GDM1 (cell line): ENCODE results near the gene FZD8.

Experiments used
- DNase-seq: peaks from one replicate; lab custom pipeline; 2025; lab: John Stamatoyannopoulos, UW

FZD8 gene

DNA sequence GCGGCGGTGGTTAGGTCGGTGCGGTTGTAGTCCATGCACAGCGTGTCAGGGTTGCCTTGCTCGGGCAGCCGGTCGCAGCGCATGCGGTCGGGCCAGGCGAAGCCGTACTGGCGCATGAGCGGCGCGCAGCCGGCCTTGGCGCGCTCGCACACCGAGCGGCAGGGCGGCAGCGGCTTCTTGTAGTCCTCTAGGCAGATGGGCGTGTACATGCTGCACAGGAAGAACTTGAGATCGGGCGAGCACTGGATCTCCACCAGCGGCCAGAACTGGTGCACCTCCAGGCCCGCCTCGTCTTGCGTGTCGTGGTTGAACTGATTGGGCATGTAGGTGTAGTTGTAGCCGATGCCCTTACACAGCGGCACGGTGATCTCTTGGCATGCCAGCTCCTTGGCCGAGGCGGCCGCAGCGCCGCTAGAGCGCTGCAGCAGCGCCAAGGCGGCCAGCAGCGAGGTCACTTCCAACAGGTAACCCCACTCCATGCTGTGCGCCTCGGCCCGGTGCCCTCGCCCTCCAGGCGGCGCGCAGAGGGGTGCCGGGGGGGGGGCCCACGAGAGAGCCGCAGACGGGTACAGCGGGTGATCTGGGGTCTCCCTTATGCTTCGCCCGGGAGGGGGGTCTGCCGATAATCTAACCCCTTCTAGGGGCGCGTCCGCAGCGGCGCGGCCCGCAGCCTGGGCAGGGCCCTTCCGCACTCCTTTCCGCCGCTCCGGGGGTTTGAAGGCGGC is 983 bp downstream of the FZD8 start:
- peak; percentile 28 for DNase-seq

DNA sequence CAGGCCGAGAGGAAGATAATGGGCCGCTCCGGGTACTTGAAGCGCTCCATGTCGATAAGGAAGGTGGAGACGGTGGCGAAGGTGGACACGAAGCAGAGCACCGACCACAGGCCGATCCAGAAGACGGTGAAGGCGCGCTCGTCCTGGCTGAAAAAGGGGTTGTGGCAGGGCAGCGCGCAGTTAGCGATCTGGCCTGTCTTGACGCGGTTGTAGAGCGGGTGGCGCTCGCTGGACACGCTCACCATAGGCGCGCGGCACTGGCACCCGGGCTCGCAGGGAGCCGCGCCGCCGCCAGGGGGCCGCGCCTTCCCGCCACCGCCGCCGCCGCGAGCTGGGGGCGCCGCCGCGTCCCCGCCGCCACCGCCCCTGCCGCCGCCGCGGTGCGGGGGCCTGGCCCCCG is 1.6 kb downstream of the FZD8 start:
- DNase-seq, result peak; percentile 19

DNA sequence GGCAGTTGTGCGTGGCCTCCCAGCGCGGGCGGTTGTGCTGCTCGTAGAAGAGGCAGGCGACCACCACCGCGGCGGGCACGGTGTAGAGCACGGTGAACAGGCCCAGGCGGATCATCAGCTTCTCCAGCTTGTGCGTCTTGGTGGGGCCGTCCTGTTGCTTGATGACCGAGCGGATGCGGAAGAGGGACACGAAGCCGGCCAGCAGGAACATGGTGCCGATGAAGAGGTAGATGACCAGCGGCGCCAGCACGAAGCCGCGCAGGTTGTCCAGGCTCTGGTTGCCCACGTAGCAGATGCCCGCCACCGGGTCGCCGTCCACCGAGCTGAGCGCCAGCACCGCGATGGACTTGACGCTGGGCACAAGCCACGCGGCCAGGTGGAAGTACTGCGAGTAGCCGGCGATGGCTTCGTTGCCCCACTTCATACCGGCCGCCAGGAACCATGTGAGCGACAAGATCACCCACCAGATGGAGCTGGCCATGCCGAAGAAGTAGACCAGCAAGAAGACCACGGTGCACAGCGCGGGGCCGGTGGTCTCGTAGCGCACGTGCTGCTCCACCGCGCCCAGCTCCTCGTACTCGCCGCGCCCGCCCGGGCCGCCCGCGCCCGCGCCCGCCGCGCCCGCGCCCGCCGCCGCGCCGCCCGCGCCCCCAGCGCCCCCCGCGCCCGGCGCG is 2.2 kb downstream of the FZD8 start:
- DNase-seq, result no peak

DNA sequence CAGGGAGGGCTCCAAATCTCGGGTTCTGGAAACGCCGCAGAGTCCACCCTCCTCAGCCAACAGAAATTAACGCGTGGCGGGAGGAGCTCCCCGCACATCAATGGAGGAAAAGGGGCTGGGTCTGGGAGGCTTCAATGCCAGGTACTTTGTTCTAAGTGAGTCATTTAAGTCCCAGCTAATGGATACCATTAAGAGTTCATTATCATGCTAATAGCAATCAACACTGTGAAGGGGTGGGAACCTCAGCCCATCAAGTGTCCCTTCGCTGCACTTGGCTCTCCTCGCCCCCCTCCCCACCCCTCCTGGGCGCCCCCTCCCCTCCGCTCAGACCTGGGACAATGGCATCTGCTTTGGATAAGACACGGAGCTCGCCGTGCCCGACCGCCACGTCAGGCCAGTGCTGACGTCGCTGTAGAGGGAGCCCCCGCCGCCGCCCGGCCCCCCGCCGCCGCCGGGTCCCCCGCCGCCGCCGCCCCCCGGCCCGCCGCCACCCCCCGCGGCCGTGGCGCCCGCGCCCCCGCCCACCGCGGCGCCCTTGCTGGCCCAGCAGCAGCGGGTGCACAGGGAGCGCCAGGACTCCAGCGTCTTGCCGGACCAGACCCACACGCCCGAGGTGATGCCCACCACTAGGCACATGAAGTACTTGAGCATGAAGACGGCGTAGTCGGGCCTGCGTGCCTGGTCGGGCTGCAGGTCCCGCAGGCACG is 2.9 kb downstream of the FZD8 start:
- DNase-seq, result no peak

DNA sequence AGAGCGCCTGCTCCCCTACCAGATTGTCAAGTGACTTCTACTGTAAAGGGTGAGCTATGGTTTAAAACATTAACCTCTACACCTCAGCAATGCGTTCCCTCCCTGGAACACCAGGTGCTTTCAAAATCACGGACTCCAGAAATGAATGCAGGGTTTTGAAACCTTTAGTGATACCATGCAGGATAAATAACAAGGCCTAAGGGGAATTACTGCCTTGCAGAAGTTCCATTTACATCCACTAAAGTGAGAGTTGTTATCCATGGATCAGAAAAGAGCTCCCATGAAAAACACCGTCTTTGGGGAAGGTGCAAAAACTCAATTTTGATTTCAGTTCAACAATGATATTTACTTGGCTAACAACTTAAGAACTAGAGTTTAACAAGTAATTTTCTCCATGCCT is 4.0 kb downstream of the FZD8 start:
- no peak for DNase-seq

DNA sequence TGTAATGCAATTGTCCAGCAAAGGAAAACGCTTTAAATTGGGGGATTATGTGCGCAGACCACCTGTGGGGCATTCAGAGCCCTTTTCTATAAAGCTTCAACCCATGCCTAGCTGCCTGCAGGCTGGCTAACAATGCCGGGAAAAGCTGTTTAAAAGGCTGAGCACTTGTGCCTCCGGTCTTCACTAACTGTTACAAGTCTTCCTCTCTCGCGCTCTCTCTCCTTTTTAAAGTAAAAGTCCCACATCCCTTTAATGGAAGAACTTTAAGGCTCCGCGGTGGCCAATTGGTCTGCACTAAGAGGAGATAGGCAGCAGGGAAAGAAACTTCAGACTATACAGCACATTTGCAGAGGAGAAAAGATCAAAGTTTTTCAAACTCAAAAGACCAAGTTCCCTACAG is 4.6 kb downstream of the FZD8 start:
- DNase-seq, result no peak

- no peak for DNase-seq
Observed at GRCh38 chr10:35636956-35637355, 5.1 kb downstream of the FZD8 start.

GRCh38 chr10:35635576-35635975 is 6.5 kb downstream of the FZD8 start:
- DNase-seq, result peak; percentile 32

DNA sequence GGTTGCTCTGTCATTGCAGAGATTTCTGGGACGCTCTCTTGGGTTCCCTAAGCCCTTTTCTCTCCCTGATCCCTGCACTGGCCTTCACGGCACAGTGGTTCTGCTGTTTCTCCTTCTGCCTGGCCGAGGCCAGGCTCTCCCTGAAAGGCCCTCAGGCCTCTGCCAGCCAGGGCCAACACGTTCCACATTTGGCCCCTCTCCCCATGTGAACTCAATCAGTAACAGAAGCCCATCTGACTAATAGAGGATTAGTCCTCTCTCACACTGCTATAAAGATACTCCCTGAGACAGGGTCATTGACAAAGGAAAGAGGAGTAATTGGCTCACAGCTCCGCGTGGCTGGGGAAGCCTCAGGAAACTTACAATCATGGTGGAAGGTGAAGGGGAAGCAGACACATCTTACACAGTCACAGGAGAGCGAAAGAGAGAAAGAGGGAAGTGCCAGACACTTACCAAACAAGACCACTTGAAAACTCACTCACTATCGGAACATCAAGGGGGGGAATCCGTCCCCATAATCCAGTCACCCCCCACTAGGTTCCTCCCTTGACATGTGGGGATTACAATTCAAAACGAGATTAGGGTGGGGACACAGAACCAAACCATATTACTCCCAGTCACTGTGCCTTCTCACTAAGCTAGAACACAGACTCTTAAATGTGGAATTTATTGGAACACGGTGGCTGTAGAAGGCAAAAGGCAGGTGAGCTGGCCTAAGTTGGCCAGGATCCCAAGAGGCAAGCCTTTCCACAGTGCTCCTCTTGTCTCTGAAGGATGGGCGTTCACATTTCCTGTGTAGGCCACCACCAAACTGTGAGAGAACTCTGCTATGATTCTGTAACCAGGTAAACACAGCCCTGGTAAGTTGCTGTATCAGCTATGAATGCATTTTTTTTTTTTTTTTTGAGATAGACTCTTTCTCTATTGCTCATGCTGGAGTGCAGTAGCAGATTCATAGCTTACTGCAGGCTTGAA is 8.8 kb downstream of the FZD8 start:
- DNase-seq, result no peak

DNA sequence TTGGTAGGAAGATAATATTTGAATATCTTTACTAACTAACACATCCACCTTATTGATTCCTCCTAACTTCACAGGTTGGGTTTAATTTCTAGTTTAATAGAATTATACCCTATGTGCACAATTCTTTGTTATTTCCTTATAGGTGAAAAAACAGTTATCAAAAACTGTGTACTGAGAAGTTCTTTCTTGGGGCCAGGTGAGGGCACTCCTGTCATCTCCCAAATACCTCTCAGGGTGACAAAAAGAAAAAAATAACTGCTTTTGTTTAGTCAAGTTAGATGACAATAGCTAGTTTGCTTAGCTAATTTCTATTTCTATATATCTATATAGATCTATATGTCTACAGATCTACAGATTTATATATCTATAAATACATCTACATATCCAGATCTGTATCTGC is 10.1 kb downstream of the FZD8 start:
- no peak for DNase-seq

GRCh38 chr10:35631404-35631803 is 10.7 kb downstream of the FZD8 start:
- DNase-seq, result no peak

DNA sequence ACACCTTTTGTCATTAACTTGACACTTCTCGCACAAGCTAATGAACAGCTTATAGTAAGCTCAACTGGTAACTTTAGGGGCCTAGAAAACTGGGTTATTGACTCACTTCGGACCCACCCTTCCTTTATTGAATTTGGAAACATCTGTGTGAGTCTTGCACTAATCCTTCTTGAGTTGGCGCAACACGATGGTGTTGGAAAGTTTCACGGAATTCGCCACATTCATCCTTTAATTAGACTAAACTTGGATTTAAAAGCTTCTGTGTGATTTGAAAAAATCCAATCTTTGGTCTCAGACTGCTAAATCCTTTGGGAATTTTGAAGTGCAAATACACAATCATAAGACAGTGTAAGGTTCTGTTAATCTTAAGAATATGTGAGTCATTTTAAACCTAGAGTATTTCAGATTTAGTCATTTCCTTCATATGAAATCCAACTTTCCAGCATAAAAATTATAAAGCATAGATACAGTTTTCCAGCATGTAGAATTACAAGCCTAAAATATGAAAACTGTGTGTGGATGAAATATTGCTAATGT is 15.1 kb downstream of the FZD8 start:
- DNase-seq, result no peak

DNA sequence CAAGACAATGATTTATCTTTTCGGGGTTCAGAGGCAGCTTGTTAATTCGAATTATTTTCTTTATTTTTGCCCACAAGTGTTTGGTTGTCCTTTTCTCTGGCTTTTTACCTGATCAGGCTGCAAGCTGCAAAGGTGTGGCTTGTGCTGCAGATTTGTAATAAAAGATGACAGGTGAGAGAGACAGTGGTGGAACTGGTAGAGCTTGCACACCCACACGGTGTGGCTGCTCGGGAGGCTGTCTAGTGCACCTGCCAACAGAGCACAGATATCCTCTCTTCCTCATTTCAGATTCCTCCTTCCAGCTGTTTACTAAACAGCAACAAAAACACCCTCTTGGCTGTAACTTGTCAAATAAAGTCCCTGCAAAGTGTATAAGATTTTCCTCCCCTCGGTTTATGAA is 27.8 kb downstream of the FZD8 start:
- DNase-seq, result no peak

- peak; percentile 3 for DNase-seq
Observed at GRCh38 chr10:35613597-35614226, 28.4 kb downstream of the FZD8 start.

DNA sequence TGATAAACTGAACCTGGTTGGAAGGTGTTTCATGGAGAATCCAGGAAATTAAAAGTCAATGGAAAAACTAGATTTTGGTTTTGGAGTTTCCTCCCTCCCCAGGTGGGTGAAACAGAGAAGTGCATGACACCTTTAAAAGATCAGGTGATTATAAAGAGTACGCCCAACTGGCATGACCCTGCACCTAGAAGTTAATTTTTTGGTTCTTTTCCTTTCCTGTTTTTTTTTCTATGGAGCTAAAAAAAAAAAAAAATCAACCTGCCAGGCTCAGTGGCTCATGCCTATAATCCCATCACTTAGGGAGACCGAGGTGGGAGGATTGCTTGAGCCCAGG is 29.0 kb downstream of the FZD8 start:
- no peak for DNase-seq

- DNase-seq, result no peak
Observed at GRCh38 chr10:35612385-35613106, 29.6 kb downstream of the FZD8 start.

DNA sequence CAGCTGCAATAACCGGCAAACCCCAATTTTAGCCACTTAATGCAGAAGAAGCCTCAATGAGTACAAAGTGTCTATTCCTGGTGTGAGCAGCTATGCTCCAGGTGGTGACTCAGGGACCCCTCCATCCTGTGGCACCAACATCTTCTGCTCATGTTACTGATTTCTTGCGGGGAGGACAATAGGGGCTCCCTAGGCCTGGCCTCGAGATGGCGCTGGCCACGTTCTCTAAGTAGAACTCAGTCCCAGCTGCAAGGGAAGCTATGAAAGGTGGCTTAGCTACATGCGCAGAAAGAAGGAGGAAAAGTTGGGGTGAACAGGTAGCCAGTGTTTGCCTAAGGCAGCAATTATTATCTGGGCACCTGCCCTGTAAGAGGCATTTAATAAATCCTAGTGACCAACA is 30.3 kb downstream of the FZD8 start:
- no peak for DNase-seq

- DNase-seq, result no peak
Observed at GRCh38 chr10:35608328-35608672, 33.8 kb downstream of the FZD8 start.

- no peak for DNase-seq
Observed at GRCh38 chr10:35607475-35608327, 34.4 kb downstream of the FZD8 start.

DNA sequence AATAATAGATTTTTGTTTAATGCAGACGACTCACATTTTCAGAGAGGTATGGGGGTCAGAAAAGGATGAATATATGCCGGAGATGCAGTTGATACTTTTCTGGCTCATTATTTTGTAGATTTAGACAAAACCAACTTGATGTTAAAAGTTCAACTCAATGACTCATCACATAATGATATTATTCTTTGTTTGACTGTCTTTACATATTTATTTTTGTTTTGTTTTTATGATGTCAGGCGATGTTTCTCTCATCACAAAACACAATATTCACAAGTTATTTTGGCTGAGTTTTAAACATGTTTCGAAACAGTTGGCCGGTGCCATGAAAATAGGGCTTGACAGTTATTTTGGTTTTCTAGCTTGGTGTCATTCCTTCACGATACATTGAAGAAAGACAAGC is 35.7 kb downstream of the FZD8 start:
- DNase-seq, result no peak
